Measurements from ENCODE around the gene S1PR2. TPM values are rescaled to one million over a fixed set of nuclear protein-coding genes. Genes with fewer than 3 reads are reported as not detected.
"Not testable (repeated sequence)": the region's sequence is repeated elsewhere in the genome, so short reads cannot be mapped to it uniquely, and the experiment has no call there.

S1PR2 gene
- total RNA-seq, 1 experiment from 2014 or later: 1.5 TPM

- peak; percentile 90 for DNase-seq (ENCODE audit: extremely low read depth, low read depth)
These were observed 36.5 kb downstream of the S1PR2 start, which contains the start of gene DNMT1 for GRCh38 chr19:10194500-10195198. DNMT1 (minus strand) TSS chr19:10194953; CDS start chr19:10194899, 54 bp downstream.

- DNase-seq (ENCODE audit: extremely low read depth, low read depth): no peak
These were observed 37.2 kb downstream of the S1PR2 start for GRCh38 chr19:10193790-10194499.

- DNase-seq (ENCODE audit: extremely low read depth, low read depth): no peak
These were observed 38.2 kb downstream of the S1PR2 start for GRCh38 chr19:10192922-10193321.

- no peak for DNase-seq (ENCODE audit: extremely low read depth, low read depth)
These were observed 39.8 kb downstream of the S1PR2 start for GRCh38 chr19:10191347-10191746.

- no peak for DNase-seq (ENCODE audit: extremely low read depth, low read depth)
These were observed 41.1 kb downstream of the S1PR2 start for GRCh38 chr19:10190026-10190425.

GRCh38 chr19:10189616-10190015, 41.5 kb downstream of the S1PR2 start:
- DNase-seq (ENCODE audit: extremely low read depth, low read depth): no peak

- DNase-seq (ENCODE audit: extremely low read depth, low read depth): no peak
These were observed 43.8 kb downstream of the S1PR2 start for GRCh38 chr19:10187315-10187714.

GRCh38 chr19:10184636-10185035, 46.5 kb downstream of the S1PR2 start:
- no peak for DNase-seq (ENCODE audit: extremely low read depth, low read depth)

GRCh38 chr19:10183926-10184325, 47.2 kb downstream of the S1PR2 start:
- DNase-seq (ENCODE audit: extremely low read depth, low read depth): no peak

- no peak for DNase-seq (ENCODE audit: extremely low read depth, low read depth)
These were observed 48.3 kb downstream of the S1PR2 start for GRCh38 chr19:10182847-10183246.

- DNase-seq (ENCODE audit: extremely low read depth, low read depth): no peak
These were observed 49.1 kb downstream of the S1PR2 start for GRCh38 chr19:10182076-10182475.

GRCh38 chr19:10180459-10180858, 50.7 kb downstream of the S1PR2 start:
- DNase-seq (ENCODE audit: extremely low read depth, low read depth): no peak

- DNase-seq (ENCODE audit: extremely low read depth, low read depth): not testable (repeated sequence)
These were observed 51.1 kb downstream of the S1PR2 start for GRCh38 chr19:10180024-10180423.

GRCh38 chr19:10173527-10173926, 57.6 kb downstream of the S1PR2 start:
- DNase-seq (ENCODE audit: extremely low read depth, low read depth): no peak

Small RNA genes lying within 50 kb of the gene (small RNA-seq; reads per million reads assigned to genes)
- gene MIR4322: 0 reads per million in 2 experiments

Other genes starting within 250 kb of the S1PR2 start
- 0.06 and 0.12 TPM in 2 replicates for gene COL5A3, start 220.8 kb downstream of the S1PR2 start, total RNA-seq (2014; rRNA removed; shearing (Covaris generic))
- not detected in 2 replicates for gene RDH8, start 217.8 kb downstream of the S1PR2 start, total RNA-seq (2014; rRNA removed; shearing (Covaris generic))
- 9.1 and 9.4 TPM in 2 replicates for gene SHFL, start 145.0 kb downstream of the S1PR2 start, total RNA-seq (2014; rRNA removed; shearing (Covaris generic))
- not detected in 2 replicates for gene ANGPTL6, start 128.7 kb downstream of the S1PR2 start, total RNA-seq (2014; rRNA removed; shearing (Covaris generic))
- gene PPAN, start 125.0 kb downstream of the S1PR2 start, total RNA-seq (2014; rRNA removed; shearing (Covaris generic)): 38.5 and 39.7 TPM in 2 replicates
- 3.6 and 6.0 TPM in 2 replicates for gene P2RY11, start 119.6 kb downstream of the S1PR2 start, total RNA-seq (2014; rRNA removed; shearing (Covaris generic))
- 227 and 253 TPM in 2 replicates for gene EIF3G, start 111.4 kb downstream of the S1PR2 start, total RNA-seq (2014; rRNA removed; shearing (Covaris generic))
- 49.9 and 54.2 TPM in 2 replicates for gene DNMT1, start 36.4 kb downstream of the S1PR2 start, total RNA-seq (2014; rRNA removed; shearing (Covaris generic))
- gene MRPL4, start 20.9 kb upstream of the S1PR2 start, total RNA-seq (2014; rRNA removed; shearing (Covaris generic)): 73.9 and 81.6 TPM in 2 replicates
- 1.1 and 1.6 TPM in 2 replicates for gene ICAM1, start 39.8 kb upstream of the S1PR2 start, total RNA-seq (2014; rRNA removed; shearing (Covaris generic))
- gene ICAM4, start 55.6 kb upstream of the S1PR2 start, total RNA-seq (2014; rRNA removed; shearing (Covaris generic)): not detected in 2 replicates
- gene ICAM5, start 58.6 kb upstream of the S1PR2 start, total RNA-seq (2014; rRNA removed; shearing (Covaris generic)): 1.9 and 2.1 TPM in 2 replicates
- gene ZGLP1, start 78.5 kb upstream of the S1PR2 start, total RNA-seq (2014; rRNA removed; shearing (Covaris generic)): 1.2 and 2.8 TPM in 2 replicates
- gene FDX2, start 84.7 kb upstream of the S1PR2 start, total RNA-seq (2014; rRNA removed; shearing (Covaris generic)): 12.6 and 18.0 TPM in 2 replicates
- gene RAVER1, start 102.2 kb upstream of the S1PR2 start, total RNA-seq (2014; rRNA removed; shearing (Covaris generic)): 9.5 and 10.7 TPM in 2 replicates
- 5.0 and 7.4 TPM in 2 replicates for gene ICAM3, start 108.3 kb upstream of the S1PR2 start, total RNA-seq (2014; rRNA removed; shearing (Covaris generic))
- gene TYK2, start 149.2 kb upstream of the S1PR2 start, total RNA-seq (2014; rRNA removed; shearing (Covaris generic)): 43.4 and 43.9 TPM in 2 replicates
- gene CDC37, start 172.2 kb upstream of the S1PR2 start, total RNA-seq (2014; rRNA removed; shearing (Covaris generic)): 116 and 131 TPM in 2 replicates
- 2.1 and 2.2 TPM in 2 replicates for gene PDE4A, start 189.2 kb upstream of the S1PR2 start, total RNA-seq (2014; rRNA removed; shearing (Covaris generic))